Ishikawa (cell line): ENCODE data around the gene KMT5C.

ENCODE experiments used
- CEBPB ChIP-seq: IDR thresholded peaks from 2 replicates; pipeline ENCODE4 v1.6.1; 2012
- CREB1 ChIP-seq: IDR thresholded peaks from 2 replicates; pipeline ENCODE4 v1.6.1; 2012; ENCODE audit warnings: low read depth
- EGR1 ChIP-seq: IDR thresholded peaks from 2 replicates; pipeline ENCODE4 v1.6.1; 2012
- EP300 ChIP-seq: IDR thresholded peaks from 2 replicates; pipeline ENCODE4 v1.6.1; 2012; ENCODE audit warnings: borderline replicate concordance
- FOXM1 ChIP-seq: IDR thresholded peaks from 2 replicates; pipeline ENCODE4 v1.6.1; 2012; ENCODE audit warnings: low read depth, borderline replicate concordance
- NFIC ChIP-seq: IDR thresholded peaks from 2 replicates; pipeline ENCODE4 v1.6.1; 2012
- RAD21 ChIP-seq: IDR thresholded peaks from 2 replicates; pipeline ENCODE4 v1.6.1; 2012; ENCODE audit warnings: low read depth
- TAF1 ChIP-seq: IDR thresholded peaks from 2 replicates; pipeline ENCODE4 v1.6.1; 2012; ENCODE audit warnings: low read depth, mild to moderate bottlenecking
- TCF12 ChIP-seq: IDR thresholded peaks from 2 replicates; pipeline ENCODE4 v1.6.1; 2012; ENCODE audit warnings: low read depth
- TEAD4 ChIP-seq: IDR thresholded peaks from 2 replicates; pipeline ENCODE4 v1.6.1; 2012
- YY1 ChIP-seq: IDR thresholded peaks from 2 replicates; pipeline ENCODE4 v1.6.1; 2012; ENCODE audit warnings: low read depth
- ZBTB7A ChIP-seq: IDR thresholded peaks from 2 replicates; pipeline ENCODE4 v1.6.1; 2012; ENCODE audit warnings: low read depth
- TF ChIP-seq, protein P1 (sequence below): IDR thresholded peaks from 2 replicates; pipeline ENCODE4 v1.6.1; 2012
- TF ChIP-seq, protein P2 (sequence below): IDR thresholded peaks from 2 replicates; pipeline ENCODE4 v1.6.1; 2012
- TF ChIP-seq, protein P3 (sequence below): IDR thresholded peaks from 2 replicates; pipeline ENCODE4 v1.6.1; 2012; ENCODE audit warnings: low read depth, mild to moderate bottlenecking

Gene KMT5C

DNA sequence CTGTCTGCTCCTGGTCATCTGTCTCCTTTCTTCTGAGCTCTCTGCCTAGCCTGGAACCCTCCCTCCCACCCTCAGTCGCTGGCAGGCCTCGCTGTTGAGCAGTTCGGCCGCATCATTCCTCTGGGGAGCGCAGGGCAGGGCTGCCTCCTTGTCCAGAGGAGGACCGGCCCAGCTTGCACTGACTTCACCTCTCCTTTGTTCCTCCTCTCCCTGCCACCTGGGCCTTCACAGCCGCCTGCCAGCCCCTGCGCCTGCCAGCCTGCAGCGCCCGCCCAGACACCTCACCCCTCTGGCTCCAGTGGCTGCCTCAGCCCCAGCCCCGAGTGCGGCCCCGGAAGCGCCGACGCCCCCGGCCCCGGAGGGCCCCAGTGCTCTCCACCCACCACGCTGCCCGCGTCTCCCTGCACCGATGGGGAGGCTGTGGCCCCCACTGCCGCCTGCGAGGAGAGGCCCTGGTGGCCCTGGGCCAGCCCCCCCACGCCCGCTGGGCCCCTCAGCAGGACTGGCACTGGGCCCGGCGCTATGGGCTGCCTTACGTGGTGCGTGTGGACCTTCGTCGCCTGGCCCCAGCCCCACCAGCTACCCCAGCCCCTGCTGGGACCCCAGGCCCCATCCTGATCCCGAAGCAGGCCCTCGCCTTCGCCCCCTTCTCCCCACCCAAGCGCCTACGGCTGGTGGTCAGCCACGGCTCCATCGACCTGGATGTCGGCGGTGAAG is 7.2 kb downstream of the KMT5C start:
- TF ChIP-seq ZBTB7A (no peak), YY1 (no peak)

DNA sequence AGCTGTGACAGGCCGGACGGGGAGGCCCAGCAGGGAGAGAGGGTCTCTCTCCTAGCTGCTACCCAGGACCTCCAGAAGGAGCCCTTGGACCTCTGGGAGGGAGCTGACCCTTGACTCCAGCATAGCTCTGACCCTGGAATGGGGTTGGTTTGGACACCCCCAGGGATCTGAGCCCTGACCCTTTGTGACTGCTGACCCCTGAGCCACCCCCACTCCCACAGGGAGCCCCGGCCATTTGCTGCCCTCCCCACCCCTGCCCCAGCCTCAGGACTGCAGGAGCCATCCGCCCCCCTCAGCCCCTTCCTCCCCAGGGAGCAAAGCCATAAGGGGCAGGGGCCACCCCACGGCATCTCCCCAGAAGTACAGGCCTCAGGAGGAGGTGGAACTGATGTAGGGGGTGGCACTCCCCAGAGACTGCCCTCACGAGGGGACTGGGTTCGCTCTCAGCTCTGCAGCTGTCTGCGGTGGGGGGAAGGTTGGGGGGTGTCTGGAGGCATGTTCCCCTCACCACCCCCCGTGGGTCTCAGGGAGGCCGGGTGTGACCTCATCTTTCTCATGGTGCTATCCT is 7.8 kb downstream of the KMT5C start:
- TF ChIP-seq FOXM1 (no peak), CREB1 (no peak), TCF12 (no peak), CEBPB (no peak), TEAD4 (no peak), EGR1 (no peak), NFIC (no peak), TAF1 (no peak), RAD21 (no peak), EP300 (no peak), ZBTB7A (no peak), YY1 (no peak)
- TF ChIP-seq, protein P1, sequence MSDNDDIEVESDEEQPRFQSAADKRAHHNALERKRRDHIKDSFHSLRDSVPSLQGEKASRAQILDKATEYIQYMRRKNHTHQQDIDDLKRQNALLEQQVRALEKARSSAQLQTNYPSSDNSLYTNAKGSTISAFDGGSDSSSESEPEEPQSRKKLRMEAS: no peak
- TF ChIP-seq, protein P2, sequence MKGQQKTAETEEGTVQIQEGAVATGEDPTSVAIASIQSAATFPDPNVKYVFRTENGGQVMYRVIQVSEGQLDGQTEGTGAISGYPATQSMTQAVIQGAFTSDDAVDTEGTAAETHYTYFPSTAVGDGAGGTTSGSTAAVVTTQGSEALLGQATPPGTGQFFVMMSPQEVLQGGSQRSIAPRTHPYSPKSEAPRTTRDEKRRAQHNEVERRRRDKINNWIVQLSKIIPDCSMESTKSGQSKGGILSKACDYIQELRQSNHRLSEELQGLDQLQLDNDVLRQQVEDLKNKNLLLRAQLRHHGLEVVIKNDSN: no peak
- TF ChIP-seq, protein P3, sequence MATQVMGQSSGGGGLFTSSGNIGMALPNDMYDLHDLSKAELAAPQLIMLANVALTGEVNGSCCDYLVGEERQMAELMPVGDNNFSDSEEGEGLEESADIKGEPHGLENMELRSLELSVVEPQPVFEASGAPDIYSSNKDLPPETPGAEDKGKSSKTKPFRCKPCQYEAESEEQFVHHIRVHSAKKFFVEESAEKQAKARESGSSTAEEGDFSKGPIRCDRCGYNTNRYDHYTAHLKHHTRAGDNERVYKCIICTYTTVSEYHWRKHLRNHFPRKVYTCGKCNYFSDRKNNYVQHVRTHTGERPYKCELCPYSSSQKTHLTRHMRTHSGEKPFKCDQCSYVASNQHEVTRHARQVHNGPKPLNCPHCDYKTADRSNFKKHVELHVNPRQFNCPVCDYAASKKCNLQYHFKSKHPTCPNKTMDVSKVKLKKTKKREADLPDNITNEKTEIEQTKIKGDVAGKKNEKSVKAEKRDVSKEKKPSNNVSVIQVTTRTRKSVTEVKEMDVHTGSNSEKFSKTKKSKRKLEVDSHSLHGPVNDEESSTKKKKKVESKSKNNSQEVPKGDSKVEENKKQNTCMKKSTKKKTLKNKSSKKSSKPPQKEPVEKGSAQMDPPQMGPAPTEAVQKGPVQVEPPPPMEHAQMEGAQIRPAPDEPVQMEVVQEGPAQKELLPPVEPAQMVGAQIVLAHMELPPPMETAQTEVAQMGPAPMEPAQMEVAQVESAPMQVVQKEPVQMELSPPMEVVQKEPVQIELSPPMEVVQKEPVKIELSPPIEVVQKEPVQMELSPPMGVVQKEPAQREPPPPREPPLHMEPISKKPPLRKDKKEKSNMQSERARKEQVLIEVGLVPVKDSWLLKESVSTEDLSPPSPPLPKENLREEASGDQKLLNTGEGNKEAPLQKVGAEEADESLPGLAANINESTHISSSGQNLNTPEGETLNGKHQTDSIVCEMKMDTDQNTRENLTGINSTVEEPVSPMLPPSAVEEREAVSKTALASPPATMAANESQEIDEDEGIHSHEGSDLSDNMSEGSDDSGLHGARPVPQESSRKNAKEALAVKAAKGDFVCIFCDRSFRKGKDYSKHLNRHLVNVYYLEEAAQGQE: no peak

DNA sequence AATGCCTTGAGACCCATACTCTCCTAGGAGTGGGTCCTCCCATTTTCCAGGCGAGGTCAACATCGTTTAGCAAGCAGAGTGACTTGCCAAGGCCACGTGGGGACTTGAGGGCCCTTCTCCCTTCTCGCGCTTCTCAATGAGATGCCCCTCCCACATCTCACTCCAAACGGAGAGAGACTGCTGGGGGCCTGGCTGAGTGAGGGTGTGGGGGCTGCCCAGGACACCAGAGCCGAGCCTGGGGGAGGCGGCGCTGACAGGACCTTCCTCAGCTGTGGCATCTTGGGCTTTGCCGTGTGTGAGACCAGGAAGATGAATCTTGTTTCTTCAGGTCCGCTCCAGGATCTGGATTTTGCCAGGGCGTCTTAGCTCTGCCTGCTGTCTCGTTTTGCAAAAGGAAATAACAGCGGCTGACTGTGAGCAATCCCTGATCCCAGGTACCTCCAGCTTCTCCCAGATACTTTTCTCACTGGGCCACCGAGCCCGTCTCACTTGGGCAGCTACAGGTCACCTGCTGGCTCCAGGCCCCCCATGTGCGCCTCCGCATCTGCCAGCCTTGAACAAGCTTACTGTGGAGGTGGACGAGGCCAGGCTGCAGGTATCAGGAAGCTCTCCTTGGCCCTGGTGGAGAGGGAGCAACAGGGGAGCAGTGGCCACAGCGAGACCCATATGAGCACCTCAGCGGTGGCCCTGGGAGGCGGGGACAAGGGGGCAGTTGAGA is 8.8 kb downstream of the KMT5C start:
- TF ChIP-seq FOXM1: no peak

DNA sequence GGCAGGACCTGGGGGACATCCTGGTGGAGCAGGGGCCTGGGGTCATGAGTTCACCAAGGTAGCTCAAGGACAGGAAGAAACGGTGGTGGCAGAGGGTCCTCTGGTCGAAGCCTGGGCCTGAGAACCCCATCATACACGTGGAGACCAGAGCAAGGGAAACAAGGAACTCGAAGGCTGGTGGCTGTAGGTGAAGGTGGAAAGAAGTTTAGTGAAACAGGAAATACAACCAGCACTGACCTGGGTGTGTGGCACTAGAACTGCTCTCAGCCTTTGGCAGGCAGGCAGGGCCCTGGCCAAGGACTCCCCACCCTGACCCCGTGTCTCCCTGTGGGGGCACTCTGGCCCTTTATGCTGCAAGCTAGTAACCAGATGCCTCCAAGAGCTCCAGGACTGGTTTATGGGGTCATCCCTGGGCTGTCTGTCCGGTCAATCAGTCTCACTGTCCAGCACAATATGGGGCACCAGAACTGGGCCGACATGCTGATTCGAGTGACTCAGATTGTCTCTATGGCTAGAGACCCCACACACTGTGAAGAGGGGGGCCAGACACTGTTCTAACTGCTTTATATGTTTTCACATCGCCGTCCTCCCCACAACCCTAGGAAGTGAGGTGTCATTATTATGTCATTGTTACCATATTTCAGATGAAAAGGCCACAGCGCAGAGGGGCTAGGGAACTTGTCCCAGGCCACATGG is 11.1 kb downstream of the KMT5C start:
- TF ChIP-seq, protein P3: no peak
- no peak for TF ChIP-seq TCF12
- no peak for TF ChIP-seq RAD21
- TF ChIP-seq EP300: no peak
- TF ChIP-seq YY1: no peak
- no peak for TF ChIP-seq FOXM1
- TF ChIP-seq TEAD4: no peak
- TF ChIP-seq TAF1: no peak
- no peak for TF ChIP-seq EGR1
- TF ChIP-seq, protein P1: no peak
- no peak for TF ChIP-seq NFIC
- no peak for TF ChIP-seq ZBTB7A
- TF ChIP-seq, protein P2: no peak
- TF ChIP-seq CREB1: no peak
- TF ChIP-seq CEBPB: no peak

DNA sequence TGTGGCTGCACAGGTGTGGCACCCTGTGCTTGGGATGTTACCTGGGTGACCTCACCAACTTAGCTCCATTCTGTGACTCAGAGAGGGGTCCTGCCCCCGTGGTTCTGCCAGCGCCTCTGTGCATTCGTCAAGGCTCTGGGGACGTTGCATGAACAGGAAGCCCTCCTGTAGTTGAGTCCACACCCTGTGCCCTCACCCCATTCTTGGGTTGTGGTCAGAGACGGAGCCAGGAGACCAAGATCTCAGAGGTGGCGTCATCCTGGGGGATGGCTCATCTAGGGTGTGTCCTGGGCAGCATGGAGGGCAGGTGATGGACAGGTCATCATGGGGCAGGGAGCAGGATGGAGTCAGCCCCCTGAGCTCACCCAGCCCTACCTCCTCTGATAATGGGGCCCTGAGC is 12.4 kb downstream of the KMT5C start:
- TF ChIP-seq ZBTB7A (no peak), NFIC (no peak), YY1 (no peak), TAF1 (no peak), EP300 (no peak), EGR1 (no peak), TEAD4 (no peak), CEBPB (no peak), RAD21 (no peak), FOXM1 (no peak)
- TF ChIP-seq, protein P1: no peak
- TF ChIP-seq, protein P2: no peak
